IMR-90 (cell line): ENCODE data around the gene STMN3. TPM values are rescaled to one million over a fixed set of nuclear protein-coding genes. Genes with fewer than 3 reads are reported as not detected.

Experiments
- ATAC-seq: fragments of 200-7000 bp; cut with Tn5 transposase; 2 replicates; pipeline ENCODE4 v1.9.1; 2020; ENCODE audit warnings: low read depth, mild to moderate bottlenecking, moderate library complexity
- BruUV-seq: library from RNA; stranded (reverse); fragments of 400-500 nt; replicated peaks from 2 replicates; lab custom pipeline; 2021; lab: Mats Ljungman, UMichigan
- CTCF ChIA-PET: fragments of 300-600 bp; formaldehyde crosslinking; extraction: SDS; loops from one replicate; lab custom pipeline; 2021; ENCODE audit warnings: antibody characterized with exemption; lab: Yijun Ruan, JAX
- POLR2A ChIA-PET: fragments of 300-600 bp; sonication (Branson Sonifier 250); formaldehyde crosslinking; loops from one replicate; lab custom pipeline; 2022; ENCODE audit warnings: antibody characterized with exemption; ENCODE audit not compliant: unreplicated experiment; lab: Charles Lee
- DNase-seq: peaks from one replicate; pipeline ENCODE4 v3.0.0; 2013
- H2AFZ ChIP-seq: replicated peaks from 2 replicates; pipeline ENCODE3; 2013; ENCODE audit warnings: low read length, mild to moderate bottlenecking; ENCODE audit not compliant: poor library complexity
- H2AK5ac ChIP-seq: 2 replicates; pipeline ENCODE4 v1.6.1; 2013; ENCODE audit warnings: low read depth, low read length, inconsistent platforms
- H2AK9ac ChIP-seq: replicated peaks from 2 replicates; pipeline ENCODE3; 2013; ENCODE audit warnings: mild to moderate bottlenecking, low read depth, low read length, moderate library complexity; ENCODE audit not compliant: poor library complexity
- H2BK120ac ChIP-seq: 2 replicates; pipeline ENCODE4 v1.6.1; 2013; ENCODE audit warnings: low read depth, low read length, inconsistent platforms
- H2BK15ac ChIP-seq: 3 replicates; pipeline ENCODE4 v1.6.1; 2013; ENCODE audit warnings: low read depth, low read length, inconsistent platforms
- H2BK20ac ChIP-seq: 2 replicates; pipeline ENCODE4 v1.6.1; 2013; ENCODE audit warnings: low read depth, mild to moderate bottlenecking, inconsistent platforms, low read length, moderate library complexity
- H2BK5ac ChIP-seq: 2 replicates; pipeline ENCODE4 v1.6.1; 2013; ENCODE audit warnings: mild to moderate bottlenecking, low read depth, low read length, inconsistent platforms; ENCODE audit not compliant: poor library complexity, severe bottlenecking
- H3K14ac ChIP-seq: replicated peaks from 2 replicates; pipeline ENCODE4 v1.6.1; 2013; ENCODE audit warnings: low read depth, low read length, inconsistent platforms
- H3K18ac ChIP-seq: 2 replicates; pipeline ENCODE4 v1.6.1; 2013; ENCODE audit warnings: low read depth, low read length, control low read depth
- H3K23ac ChIP-seq: 2 replicates; pipeline ENCODE4 v1.6.1; 2013; ENCODE audit warnings: low read depth, low read length, inconsistent platforms
- H3K27ac ChIP-seq: 2 replicates; pipeline ENCODE4 v1.5.1; 2013; ENCODE audit warnings: mild to moderate bottlenecking, control low read depth, low read length; ENCODE audit not compliant: insufficient read depth
- H3K27me3 ChIP-seq: 2 replicates; pipeline ENCODE4 v1.6.1; 2013; ENCODE audit warnings: low read length; ENCODE audit not compliant: control insufficient read depth, insufficient read depth
- H3K36me3 ChIP-seq: 2 replicates; pipeline ENCODE4 v1.6.1; 2013; ENCODE audit warnings: low read length, mixed read lengths; ENCODE audit not compliant: control insufficient read depth, insufficient read depth
- H3K4ac ChIP-seq: 2 replicates; pipeline ENCODE4 v1.6.1; 2013; ENCODE audit warnings: low read depth, low read length, inconsistent platforms
- H3K4me1 ChIP-seq: 2 replicates; pipeline ENCODE4 v1.6.1; 2013; ENCODE audit warnings: low read length, mixed read lengths; ENCODE audit not compliant: control insufficient read depth, insufficient read depth
- H3K4me2 ChIP-seq: 2 replicates; pipeline ENCODE4 v1.6.1; 2013; ENCODE audit warnings: low read depth, mild to moderate bottlenecking, control low read depth, low read length, moderate library complexity
- H3K4me3 ChIP-seq: 2 replicates; pipeline ENCODE4 v1.5.1; 2013; ENCODE audit warnings: low read depth, mild to moderate bottlenecking, control low read depth, low read length, moderate library complexity; ENCODE audit not compliant: insufficient read depth
- H3K56ac ChIP-seq: 2 replicates; pipeline ENCODE4 v1.6.1; 2013; ENCODE audit warnings: low read length, inconsistent platforms; ENCODE audit not compliant: insufficient read depth; ENCODE audit errors: extremely low read depth
- H3K79me1 ChIP-seq, 2 experiments: 2 replicates each; pipeline ENCODE4 v1.6.1; 2013; ENCODE audit warnings: low read length in 2 of 2, inconsistent platforms in 1 of 2, low read depth in 1 of 2
- H3K9ac ChIP-seq: 2 replicates; pipeline ENCODE4 v1.6.1; 2013; ENCODE audit warnings: low read depth, low read length, control low read depth
- H3K9me1 ChIP-seq: 2 replicates; pipeline ENCODE4 v1.6.1; 2013; ENCODE audit warnings: low read length, inconsistent platforms; ENCODE audit not compliant: insufficient read depth
- H3K9me3 ChIP-seq: 2 replicates; pipeline ENCODE4 v1.6.1; 2013; ENCODE audit warnings: low read length; ENCODE audit not compliant: control insufficient read depth, insufficient read depth
- H4K20me1 ChIP-seq: 2 replicates; pipeline ENCODE4 v1.6.1; 2013; ENCODE audit warnings: low read length, inconsistent platforms; ENCODE audit not compliant: insufficient read depth
- H4K5ac ChIP-seq: 2 replicates; pipeline ENCODE4 v1.6.1; 2013; ENCODE audit warnings: mild to moderate bottlenecking, low read depth, low read length, control low read depth
- H4K8ac ChIP-seq, 2 experiments: 2 replicates each; pipeline ENCODE4 v1.6.1; 2013; ENCODE audit warnings: low read depth in 2 of 2, low read length in 2 of 2, control low read depth in 1 of 2, inconsistent platforms in 1 of 2
- H4K91ac ChIP-seq: 2 replicates; pipeline ENCODE4 v1.6.1; 2013; ENCODE audit warnings: low read depth, low read length, inconsistent platforms; ENCODE audit not compliant: insufficient read depth
- BHLHE40 ChIP-seq: fragments of 150-350 bp; IDR thresholded peaks from 2 replicates; pipeline ENCODE4 v1.6.1; 2016; ENCODE audit warnings: mild to moderate bottlenecking, low read depth, low read length
- CEBPB ChIP-seq: IDR thresholded peaks from 2 replicates; pipeline ENCODE4 v1.6.1; 2012; ENCODE audit warnings: low read depth, low read length, improper control_type of control experiment
- CHD1 ChIP-seq: IDR thresholded peaks from 2 replicates; pipeline ENCODE4 v1.6.1; 2012; ENCODE audit warnings: low read depth, low read length, improper control_type of control experiment
- CTCF ChIP-seq: conservative IDR thresholded peaks from 2 replicates; pipeline ENCODE4 v1.5.1; 2012; ENCODE audit warnings: mild to moderate bottlenecking, low read depth, low read length, improper control_type of control experiment
- ELK1 ChIP-seq: fragments of 150-350 bp; IDR thresholded peaks from 2 replicates; pipeline ENCODE4 v1.6.1; 2016; ENCODE audit warnings: low read depth, mild to moderate bottlenecking, low read length, moderate library complexity, borderline replicate concordance
- FOS ChIP-seq: fragments of 150-350 bp; IDR thresholded peaks from 2 replicates; pipeline ENCODE4 v1.6.1; 2016; ENCODE audit warnings: low read depth, low read length
- MAFK ChIP-seq: IDR thresholded peaks from 2 replicates; pipeline ENCODE4 v1.6.1; 2012; ENCODE audit warnings: low read depth, low read length, improper control_type of control experiment
- MAZ ChIP-seq: IDR thresholded peaks from 2 replicates; pipeline ENCODE4 v1.6.1; 2012; ENCODE audit warnings: low read depth, mild to moderate bottlenecking, low read length, improper control_type of control experiment, moderate library complexity, borderline replicate concordance
- MXI1 ChIP-seq: IDR thresholded peaks from 2 replicates; pipeline ENCODE4 v1.6.1; 2012; ENCODE audit warnings: low read depth, mild to moderate bottlenecking, low read length, moderate library complexity, borderline replicate concordance
- NFE2L2 ChIP-seq: fragments of 150-350 bp; IDR thresholded peaks from 2 replicates; pipeline ENCODE4 v1.6.1; 2016; ENCODE audit warnings: low read depth, mild to moderate bottlenecking, low read length
- RAD21 ChIP-seq: IDR thresholded peaks from 2 replicates; pipeline ENCODE4 v1.6.1; 2012; ENCODE audit warnings: low read length, improper control_type of control experiment
- RCOR1 ChIP-seq: IDR thresholded peaks from 2 replicates; pipeline ENCODE4 v1.6.1; 2012; ENCODE audit warnings: mild to moderate bottlenecking, low read length, improper control_type of control experiment; ENCODE audit not compliant: insufficient replicate concordance
- RFX5 ChIP-seq: IDR thresholded peaks from 2 replicates; pipeline ENCODE4 v1.8.0; 2012; ENCODE audit warnings: low read depth, mild to moderate bottlenecking, low read length, moderate library complexity
- SMC3 ChIP-seq: fragments of 150-350 bp; IDR thresholded peaks from 2 replicates; pipeline ENCODE4 v1.6.1; 2016; ENCODE audit warnings: low read depth, mild to moderate bottlenecking, antibody characterized with exemption, low read length, moderate library complexity
- USF2 ChIP-seq: fragments of 150-350 bp; IDR thresholded peaks from 2 replicates; pipeline ENCODE4 v1.6.1; 2017; ENCODE audit warnings: mild to moderate bottlenecking, antibody characterized with exemption, low read length, low read depth
- WGBS, 2 experiments: methylation state at CpG; one replicate each; pipeline versions ENCODE4 v1.1.5 to v1.1.7; 2013; ENCODE audit warnings: missing lambda C conversion rate in 2 of 2; ENCODE audit not compliant: insufficient read length in 1 of 2; ENCODE audit errors: extremely low coverage in 2 of 2; 5-methylcytosine and 5-hydroxymethylcytosine counted together
- dilution Hi-C: fragments of 300-500 bp; cut with HindIII; formaldehyde crosslinking; loops from one replicate; pipeline ENCODE4 v1.14.3; 2018; ENCODE audit warnings: low sequenced_read_pairs; ENCODE audit not compliant: unreplicated experiment
- in situ Hi-C: fragments of 300-500 bp; cut with MboI; formaldehyde crosslinking; loops from 3 replicates; pipeline ENCODE4 v1.14.3; 2019; ENCODE audit warnings: low sequenced_read_pairs, inconsistent platforms, mixed read lengths
- intact Hi-C: fragments of 100-400 bp; cut with micrococcal nuclease; formaldehyde crosslinking; loops from 2 replicates; pipeline ENCODE4 v1.10.0; 2022
- polyA plus RNA-seq, 3 experiments: library from polyadenylated mRNA; depleted of rRNA; stranded (reverse); fragments of >200 nt; gene quantifications; 2 replicates each; pipeline ENCODE4 v1.2.3, GENCODE V29; 2012; ENCODE audit warnings: low replicate concordance in 1 of 3
- total RNA-seq: library from RNA; depleted of rRNA; stranded (reverse); fragments of >200 nt; gene quantifications from 2 replicates; pipeline ENCODE4 v1.2.3, GENCODE V29; 2012

Gene STMN3
- total and polyA plus RNA-seq, 2 of the 4 experiments (the other 2 are of a cell fraction), result 20.3 to 62.3 TPM

GRCh38 chr20:63663332-63664066 is 10.3 kb upstream of the STMN3 start:
- no peak overlapping the region for H3K9ac ChIP-seq
- no peak overlapping the region for H2BK15ac ChIP-seq
- no peak overlapping the region for H3K18ac ChIP-seq
- no peak overlapping the region for H2BK120ac ChIP-seq
- no peak overlapping the region for H3K4me2 ChIP-seq
- peaks cover 3% of the 10 kb centered on the region; the same call in 1 of the 2 replicates for H4K20me1 ChIP-seq
- in situ Hi-C loops (no loop called here), intact Hi-C loops (no loop called here), dilution Hi-C loops (no loop called here)
- H4K5ac ChIP-seq, result no peak overlapping the region
- H3K27me3 ChIP-seq, result no peaks in the 10 kb centered on the region
- 0 out of 2 replicates have a peak, but pooled peaks cover 3% of the 10 kb centered on the region for H3K9me1 ChIP-seq
- H3K4ac ChIP-seq, result no peak overlapping the region
- ChIA-PET CTCF (no interaction called here), POLR2A (no interaction called here)
- H2AK9ac ChIP-seq, result peak overlapping the region; percentile 16
- H3K4me1 ChIP-seq, result peaks cover 4% of the 10 kb centered on the region; the same call in 1 of the 2 replicates
- no peak overlapping the region for H3K14ac ChIP-seq
- no peak overlapping the region for H3K27ac ChIP-seq
- no peaks in the 10 kb centered on the region for H3K9me3 ChIP-seq
- ATAC-seq (no peak), DNase-seq (no peak)
- H3K36me3 ChIP-seq, result peaks cover 54% of the 10 kb centered on the region
- H3K4me3 ChIP-seq, result no peak overlapping the region
- WGBS, 2 experiments, result 95% methylated on average over 21 of the region's 26 CpGs; no CpG with 5 or more reads in 1 of the 2 experiments
- H3K79me1 ChIP-seq, result peaks cover 18 to 53% of the 10 kb centered on the region in 2 experiments
- H2AFZ ChIP-seq, result no peak overlapping the region
- H2AK5ac ChIP-seq, result no peak overlapping the region
- H2BK5ac ChIP-seq, result no peak overlapping the region
- H3K23ac ChIP-seq, result no peak overlapping the region
- no TSS peak for BruUV-seq
- no peak overlapping the region for H4K91ac ChIP-seq
- H2BK20ac ChIP-seq, result no peak overlapping the region
- H3K56ac ChIP-seq, result no peak overlapping the region
- H4K8ac ChIP-seq, result no peak overlapping the region
- TF ChIP-seq MXI1 (no peak), MAZ (no peak), ELK1 (no peak), NFE2L2 (no peak), FOS (no peak), USF2 (no peak), MAFK (no peak), BHLHE40 (no peak), CHD1 (no peak), RAD21 (no peak), CEBPB (no peak), SMC3 (no peak), CTCF (no peak), RCOR1 (no peak), RFX5 (no peak)
